Fibroblast of lung (primary cell): ENCODE measurements around the gene TUFT1. TPM values are rescaled to one million over a fixed set of nuclear protein-coding genes. Genes with fewer than 3 reads are reported as not detected.

Experiments used
- DNase-seq, 2 donors: peaks; one replicate each; pipeline versions ENCODE4 v3.0.0 to v3.0.0-alpha.2; 2010; ENCODE audit warnings: low read depth in 2 of 2
- H2AFZ ChIP-seq: 2 replicates; pipeline ENCODE4 v1.5.1; 2012; ENCODE audit warnings: low read length, control low read depth, inconsistent platforms
- H3K27ac ChIP-seq: 2 replicates; pipeline ENCODE4 v1.5.1; 2011; ENCODE audit warnings: low read length, control low read depth; ENCODE audit not compliant: insufficient read depth
- H3K27me3 ChIP-seq: 2 replicates; pipeline ENCODE4 v1.5.1; 2011; ENCODE audit warnings: mild to moderate bottlenecking, low read length; ENCODE audit not compliant: control insufficient read depth, insufficient read depth
- H3K36me3 ChIP-seq: 2 replicates; pipeline ENCODE4 v1.5.1; 2011; ENCODE audit warnings: low read length; ENCODE audit not compliant: control insufficient read depth, insufficient read depth
- H3K4me1 ChIP-seq: 2 replicates; pipeline ENCODE4 v1.5.1; 2011; ENCODE audit warnings: low read length; ENCODE audit not compliant: control insufficient read depth, insufficient read depth; ENCODE audit errors: extremely low read depth
- H3K4me2 ChIP-seq: 2 replicates; pipeline ENCODE4 v1.5.1; 2011; ENCODE audit warnings: low read length, control low read depth; ENCODE audit not compliant: insufficient read depth; ENCODE audit errors: extremely low read depth
- H3K4me3 ChIP-seq, 4 experiments: fragments of 200-600 bp in 1 of 4; sonication (generic) in 1 of 4; replicated peaks in 1 of 4; 2 replicates each; pipeline ENCODE4 v1.5.1; 2011 to 2016; ENCODE audit warnings: low read length in 4 of 4, low read depth in 3 of 4, mild to moderate bottlenecking in 3 of 4, control low read depth in 2 of 4, inconsistent platforms in 1 of 4, mixed read lengths in 1 of 4; ENCODE audit not compliant: insufficient read depth in 1 of 4; ENCODE audit errors: control extremely low read depth in 1 of 4
- H3K79me2 ChIP-seq: 2 replicates; pipeline ENCODE4 v1.5.1; 2012; ENCODE audit warnings: mild to moderate bottlenecking, low read length, inconsistent platforms; ENCODE audit not compliant: control insufficient read depth, insufficient read depth
- H3K9ac ChIP-seq: 2 replicates; pipeline ENCODE4 v1.5.1; 2011; ENCODE audit warnings: mild to moderate bottlenecking, low read length, control low read depth; ENCODE audit not compliant: insufficient read depth
- H3K9me3 ChIP-seq: 2 replicates; pipeline ENCODE4 v1.5.1; 2012; ENCODE audit warnings: low read depth, low read length; ENCODE audit not compliant: control insufficient read depth, insufficient read depth
- H4K20me1 ChIP-seq: 2 replicates; pipeline ENCODE4 v1.5.1; 2011; ENCODE audit warnings: low read length; ENCODE audit not compliant: control insufficient read depth, insufficient read depth; ENCODE audit errors: extremely low read depth
- CTCF ChIP-seq, 2 donors: IDR thresholded peaks in 1 of 2; conservative IDR thresholded peaks in 1 of 2; 1 replicate in 1 of 2; 2 replicates in 1 of 2; pipeline ENCODE4 v1.5.1; 2011 to 2012; ENCODE audit warnings: low read length in 2 of 2, control low read depth in 1 of 2, inconsistent platforms in 1 of 2, low read depth in 1 of 2, mild to moderate bottlenecking in 1 of 2
- EZH2 ChIP-seq: IDR thresholded peaks from 2 replicates; pipeline ENCODE4 v1.5.1; 2012; ENCODE audit warnings: low read length, control low read depth, mild to moderate bottlenecking; ENCODE audit errors: missing control alignments
- polyA plus RNA-seq, 2 donors: library from polyadenylated mRNA; depleted of rRNA in 1 of 2; stranded (reverse) in 1 of 2; unstranded in 1 of 2; fragments of >200 nt; gene quantifications; 2 replicates each; pipeline ENCODE4 v1.2.1, GENCODE V29; 2011 to 2012; ENCODE audit warnings: missing spikeins in 1 of 2
- total RNA-seq: library from RNA; depleted of rRNA; stranded (reverse); fragments of >200 nt; gene quantifications from 2 replicates; pipeline ENCODE4 v1.2.1, GENCODE V29; 2014

Gene TUFT1
- total and polyA plus RNA-seq, 2 donors (not counting 1 experiment from before 2014, with no cell fraction given), result 18.2 to 24.7 TPM

GRCh38 chr1:151612501-151613281 is 72.6 kb downstream of the TUFT1 start:
- Histone ChIP-seq H3K4me2 (peak overlapping the region; percentile 86), H2AFZ (peak overlapping the region; percentile 62), H3K9me3 (no peaks in the 10 kb centered on the region), H4K20me1 (no peaks in the 10 kb centered on the region), H3K4me1 (peaks cover 4% of the 10 kb centered on the region), H3K9ac (peak overlapping the region; percentile 89), H3K79me2 (peaks cover 13% of the 10 kb centered on the region), H3K27me3 (no peaks in the 10 kb centered on the region), H3K36me3 (no peaks in the 10 kb centered on the region), H3K4me3 (peak overlapping the region; percentile 77 to 86 (median 80)), H3K27ac (peak overlapping the region; percentile 88)
- TF ChIP-seq EZH2, result no peak
- no peak for TF ChIP-seq CTCF (conservative IDR thresholded peaks at IDR 0.05 in 1 of 2, IDR thresholded peaks at IDR 0.05 in 1 of 2; ENCODE audit: low read depth in 1 of 2, low read length in 2 of 2)
- DNase-seq, result peak; percentile 17 to 23

GRCh38 chr1:151613282-151613780 is 73.2 kb downstream of the TUFT1 start:
- DNase-seq, result no peak
- Histone ChIP-seq H3K9me3 (no peaks in the 10 kb centered on the region), H4K20me1 (no peaks in the 10 kb centered on the region), H3K36me3 (no peaks in the 10 kb centered on the region), H2AFZ (no peak overlapping the region), H3K9ac (peak overlapping the region; percentile 20), H3K4me3 (peak overlapping the region; percentile 77 to 86 (median 80)), H3K27me3 (no peaks in the 10 kb centered on the region), H3K27ac (peak overlapping the region; percentile 88), H3K4me2 (peak overlapping the region; percentile 86), H3K4me1 (peaks cover 4% of the 10 kb centered on the region), H3K79me2 (peaks cover 17% of the 10 kb centered on the region)
- no peak for TF ChIP-seq CTCF (conservative IDR thresholded peaks at IDR 0.05 in 1 of 2, IDR thresholded peaks at IDR 0.05 in 1 of 2; ENCODE audit: low read depth in 1 of 2, low read length in 2 of 2)
- TF ChIP-seq EZH2, result no peak

GRCh38 chr1:151615711-151616504 is 75.8 kb downstream of the TUFT1 start:
- Histone ChIP-seq H4K20me1 (no peaks in the 10 kb centered on the region), H3K79me2 (peaks cover 21% of the 10 kb centered on the region), H3K9me3 (no peaks in the 10 kb centered on the region), H3K4me2 (no peak overlapping the region), H3K4me1 (peaks cover 10% of the 10 kb centered on the region), H3K4me3 (no peak overlapping the region), H3K27me3 (no peaks in the 10 kb centered on the region), H3K9ac (no peak overlapping the region), H3K36me3 (no peaks in the 10 kb centered on the region), H2AFZ (no peak overlapping the region), H3K27ac (no peak overlapping the region)
- DNase-seq, result no peak
- TF ChIP-seq CTCF (conservative IDR thresholded peaks at IDR 0.05 in 1 of 2, IDR thresholded peaks at IDR 0.05 in 1 of 2; ENCODE audit: low read depth in 1 of 2, low read length in 2 of 2), result no peak
- TF ChIP-seq EZH2, result no peak
